Ishikawa (cell line): ENCODE measurements around the gene ACSBG1.

Experiments
- CEBPB ChIP-seq: IDR thresholded peaks from 2 replicates; pipeline ENCODE4 v1.6.1; 2012
- CREB1 ChIP-seq: IDR thresholded peaks from 2 replicates; pipeline ENCODE4 v1.6.1; 2012; ENCODE audit warnings: low read depth
- EP300 ChIP-seq: IDR thresholded peaks from 2 replicates; pipeline ENCODE4 v1.6.1; 2012; ENCODE audit warnings: borderline replicate concordance
- FOXM1 ChIP-seq: IDR thresholded peaks from 2 replicates; pipeline ENCODE4 v1.6.1; 2012; ENCODE audit warnings: low read depth, borderline replicate concordance
- RAD21 ChIP-seq: IDR thresholded peaks from 2 replicates; pipeline ENCODE4 v1.6.1; 2012; ENCODE audit warnings: low read depth
- TAF1 ChIP-seq: IDR thresholded peaks from 2 replicates; pipeline ENCODE4 v1.6.1; 2012; ENCODE audit warnings: low read depth, mild to moderate bottlenecking
- TCF12 ChIP-seq: IDR thresholded peaks from 2 replicates; pipeline ENCODE4 v1.6.1; 2012; ENCODE audit warnings: low read depth
- YY1 ChIP-seq: IDR thresholded peaks from 2 replicates; pipeline ENCODE4 v1.6.1; 2012; ENCODE audit warnings: low read depth
- ZBTB7A ChIP-seq: IDR thresholded peaks from 2 replicates; pipeline ENCODE4 v1.6.1; 2012; ENCODE audit warnings: low read depth
- TF ChIP-seq, protein P1 (sequence below): IDR thresholded peaks from 2 replicates; pipeline ENCODE4 v1.6.1; 2012
- TF ChIP-seq, protein P2 (sequence below): IDR thresholded peaks from 2 replicates; pipeline ENCODE4 v1.6.1; 2012
- TF ChIP-seq, protein P3 (sequence below): IDR thresholded peaks from 2 replicates; pipeline ENCODE4 v1.6.1; 2012; ENCODE audit warnings: low read depth, mild to moderate bottlenecking

DNA sequence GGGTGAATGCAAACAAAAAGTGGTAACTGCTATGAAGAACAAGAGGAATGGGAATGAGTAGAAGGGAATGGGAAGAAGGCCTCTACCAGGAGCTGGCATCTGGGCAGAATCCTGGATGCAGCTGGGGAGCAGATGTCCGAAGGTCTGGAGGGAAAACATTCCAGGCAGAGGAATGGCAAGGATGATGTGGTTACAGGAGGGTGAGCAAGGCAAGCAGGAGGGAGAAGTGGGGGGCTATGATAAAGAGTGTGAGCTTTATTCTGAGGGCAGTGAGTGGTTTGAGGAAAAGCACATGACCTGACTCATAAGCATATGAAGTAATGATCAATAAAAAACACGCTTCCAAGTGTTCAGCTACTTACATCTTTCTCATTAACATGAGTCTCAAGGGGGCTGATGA lies 48.0 kb upstream of the ACSBG1 start:
- TF ChIP-seq, protein P1, sequence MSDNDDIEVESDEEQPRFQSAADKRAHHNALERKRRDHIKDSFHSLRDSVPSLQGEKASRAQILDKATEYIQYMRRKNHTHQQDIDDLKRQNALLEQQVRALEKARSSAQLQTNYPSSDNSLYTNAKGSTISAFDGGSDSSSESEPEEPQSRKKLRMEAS: no peak
- TF ChIP-seq RAD21 (no peak), ZBTB7A (no peak), TCF12 (no peak), YY1 (no peak), TAF1 (no peak), FOXM1 (no peak), CREB1 (no peak), CEBPB (no peak), EP300 (no peak)
- TF ChIP-seq, protein P2, sequence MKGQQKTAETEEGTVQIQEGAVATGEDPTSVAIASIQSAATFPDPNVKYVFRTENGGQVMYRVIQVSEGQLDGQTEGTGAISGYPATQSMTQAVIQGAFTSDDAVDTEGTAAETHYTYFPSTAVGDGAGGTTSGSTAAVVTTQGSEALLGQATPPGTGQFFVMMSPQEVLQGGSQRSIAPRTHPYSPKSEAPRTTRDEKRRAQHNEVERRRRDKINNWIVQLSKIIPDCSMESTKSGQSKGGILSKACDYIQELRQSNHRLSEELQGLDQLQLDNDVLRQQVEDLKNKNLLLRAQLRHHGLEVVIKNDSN: no peak
- TF ChIP-seq, protein P3, sequence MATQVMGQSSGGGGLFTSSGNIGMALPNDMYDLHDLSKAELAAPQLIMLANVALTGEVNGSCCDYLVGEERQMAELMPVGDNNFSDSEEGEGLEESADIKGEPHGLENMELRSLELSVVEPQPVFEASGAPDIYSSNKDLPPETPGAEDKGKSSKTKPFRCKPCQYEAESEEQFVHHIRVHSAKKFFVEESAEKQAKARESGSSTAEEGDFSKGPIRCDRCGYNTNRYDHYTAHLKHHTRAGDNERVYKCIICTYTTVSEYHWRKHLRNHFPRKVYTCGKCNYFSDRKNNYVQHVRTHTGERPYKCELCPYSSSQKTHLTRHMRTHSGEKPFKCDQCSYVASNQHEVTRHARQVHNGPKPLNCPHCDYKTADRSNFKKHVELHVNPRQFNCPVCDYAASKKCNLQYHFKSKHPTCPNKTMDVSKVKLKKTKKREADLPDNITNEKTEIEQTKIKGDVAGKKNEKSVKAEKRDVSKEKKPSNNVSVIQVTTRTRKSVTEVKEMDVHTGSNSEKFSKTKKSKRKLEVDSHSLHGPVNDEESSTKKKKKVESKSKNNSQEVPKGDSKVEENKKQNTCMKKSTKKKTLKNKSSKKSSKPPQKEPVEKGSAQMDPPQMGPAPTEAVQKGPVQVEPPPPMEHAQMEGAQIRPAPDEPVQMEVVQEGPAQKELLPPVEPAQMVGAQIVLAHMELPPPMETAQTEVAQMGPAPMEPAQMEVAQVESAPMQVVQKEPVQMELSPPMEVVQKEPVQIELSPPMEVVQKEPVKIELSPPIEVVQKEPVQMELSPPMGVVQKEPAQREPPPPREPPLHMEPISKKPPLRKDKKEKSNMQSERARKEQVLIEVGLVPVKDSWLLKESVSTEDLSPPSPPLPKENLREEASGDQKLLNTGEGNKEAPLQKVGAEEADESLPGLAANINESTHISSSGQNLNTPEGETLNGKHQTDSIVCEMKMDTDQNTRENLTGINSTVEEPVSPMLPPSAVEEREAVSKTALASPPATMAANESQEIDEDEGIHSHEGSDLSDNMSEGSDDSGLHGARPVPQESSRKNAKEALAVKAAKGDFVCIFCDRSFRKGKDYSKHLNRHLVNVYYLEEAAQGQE: no peak
